ENCODE results near the gene ITPR1. TPM values are rescaled to one million over a fixed set of nuclear protein-coding genes. Genes with fewer than 3 reads are reported as not detected.

Gene ITPR1
- total RNA-seq, 1 experiment from 2014 or later, result 11.3 TPM

DNA sequence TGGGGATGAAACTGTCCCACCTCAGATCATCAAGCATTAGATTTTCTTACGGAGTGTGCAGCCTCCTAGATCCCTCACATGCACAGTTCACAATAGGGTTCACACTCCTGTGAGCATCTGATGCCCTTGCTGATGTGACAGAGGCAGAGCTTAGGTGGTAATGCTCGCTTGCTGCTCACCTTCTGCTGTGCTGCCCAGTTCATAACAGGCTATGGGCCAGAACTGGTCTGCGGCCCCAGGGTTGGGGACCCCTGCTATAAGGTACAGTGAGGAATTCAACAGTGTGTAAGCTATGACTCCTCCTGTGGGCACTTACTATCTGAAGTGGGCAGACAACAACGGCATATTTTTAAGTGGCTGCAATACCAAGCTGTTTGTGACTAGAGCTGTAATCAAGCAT lies 298.2 kb downstream of the ITPR1 start:
- Histone ChIP-seq H3K4me1 (replicated peaks; ENCODE audit: insufficient read depth) (peaks cover 7% of the 10 kb centered on the region; the same call in 1 of the 2 replicates), H3K4me2 (no peak overlapping the region), H2AFZ (no peak overlapping the region), H3K36me3 (ENCODE audit: low read depth) (no peaks in the 10 kb centered on the region), H4K20me1 (ENCODE audit: insufficient read depth) (no peaks in the 10 kb centered on the region), H3K27ac (no peak overlapping the region), H3F3A (ENCODE audit: insufficient read depth, low read depth) (no peaks in the 10 kb centered on the region), H3K9me3 (ENCODE audit: insufficient read depth, low read depth) (no peaks in the 10 kb centered on the region), H3K79me2 (ENCODE audit: low read depth) (no peaks in the 10 kb centered on the region), H3K4me3 (no peak overlapping the region), H3K9me2 (ENCODE audit: insufficient read depth) (0 out of 2 replicates have a peak, but pooled peaks cover 3% of the 10 kb centered on the region), H3K27me3 (ENCODE audit: insufficient read depth, low read depth) (no peaks in the 10 kb centered on the region)
- BruUV-seq (replicated peaks), result no TSS peak
- no peak for DNase-seq
- CTCF ChIA-PET, result no interaction called here
- intact Hi-C loops (cut with micrococcal nuclease; ENCODE audit: unreplicated experiment), result no loop called here
- POLR2A ChIA-PET (ENCODE audit: unreplicated experiment), result no interaction called here
- TF ChIP-seq, protein P1, sequence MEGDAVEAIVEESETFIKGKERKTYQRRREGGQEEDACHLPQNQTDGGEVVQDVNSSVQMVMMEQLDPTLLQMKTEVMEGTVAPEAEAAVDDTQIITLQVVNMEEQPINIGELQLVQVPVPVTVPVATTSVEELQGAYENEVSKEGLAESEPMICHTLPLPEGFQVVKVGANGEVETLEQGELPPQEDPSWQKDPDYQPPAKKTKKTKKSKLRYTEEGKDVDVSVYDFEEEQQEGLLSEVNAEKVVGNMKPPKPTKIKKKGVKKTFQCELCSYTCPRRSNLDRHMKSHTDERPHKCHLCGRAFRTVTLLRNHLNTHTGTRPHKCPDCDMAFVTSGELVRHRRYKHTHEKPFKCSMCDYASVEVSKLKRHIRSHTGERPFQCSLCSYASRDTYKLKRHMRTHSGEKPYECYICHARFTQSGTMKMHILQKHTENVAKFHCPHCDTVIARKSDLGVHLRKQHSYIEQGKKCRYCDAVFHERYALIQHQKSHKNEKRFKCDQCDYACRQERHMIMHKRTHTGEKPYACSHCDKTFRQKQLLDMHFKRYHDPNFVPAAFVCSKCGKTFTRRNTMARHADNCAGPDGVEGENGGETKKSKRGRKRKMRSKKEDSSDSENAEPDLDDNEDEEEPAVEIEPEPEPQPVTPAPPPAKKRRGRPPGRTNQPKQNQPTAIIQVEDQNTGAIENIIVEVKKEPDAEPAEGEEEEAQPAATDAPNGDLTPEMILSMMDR (conservative IDR thresholded peaks at IDR 0.05), result no peak
- TF ChIP-seq EZH2 (IDR thresholded peaks at IDR 0.05; ENCODE audit: low read depth), result no peak

DNA sequence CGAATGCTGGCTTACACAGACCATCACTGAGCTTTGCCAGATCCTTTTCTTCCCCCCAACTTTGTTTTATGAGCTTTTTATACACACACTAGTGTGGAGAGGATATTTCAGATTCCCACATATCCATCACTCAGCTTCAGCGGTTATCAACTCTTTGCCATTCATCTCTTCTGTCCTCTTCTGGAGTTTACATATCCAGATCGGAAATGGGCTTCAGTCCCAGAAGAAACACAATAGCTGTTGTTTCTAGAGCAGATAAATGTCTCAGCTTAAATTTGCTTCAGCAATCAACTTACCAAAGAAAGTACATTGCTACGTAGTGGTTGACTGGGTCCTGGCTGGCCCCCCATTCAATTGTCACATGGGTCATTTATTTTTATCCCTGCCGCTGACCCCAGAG lies 300.2 kb downstream of the ITPR1 start:
- no TSS peak for BruUV-seq (replicated peaks)
- POLR2A ChIA-PET (ENCODE audit: unreplicated experiment), result no interaction called here
- H3K27ac ChIP-seq, result no peak overlapping the region

DNA sequence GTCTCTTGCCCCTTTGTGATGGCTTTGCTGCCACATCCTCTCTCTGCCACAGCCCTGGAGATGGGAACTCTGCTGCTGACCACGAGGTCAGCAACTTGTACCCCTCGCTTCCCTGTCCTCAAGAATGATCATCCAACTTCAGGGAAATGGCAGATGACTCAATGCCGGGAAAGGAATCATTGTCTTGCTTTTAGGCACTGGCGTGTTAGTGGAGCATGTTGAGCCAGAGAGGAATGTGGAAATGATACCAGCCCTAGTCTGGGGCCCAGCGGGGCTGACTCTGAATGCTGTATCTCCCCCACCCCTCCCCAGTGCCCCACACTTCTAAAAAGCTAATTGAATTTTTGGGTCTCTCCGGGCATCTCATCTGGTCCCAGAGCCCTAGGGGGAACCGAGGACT lies 301.2 kb downstream of the ITPR1 start:
- no peak for DNase-seq
- H3K4me3 ChIP-seq, result no peak overlapping the region
- no peaks in the 10 kb centered on the region for H3K79me2 ChIP-seq (ENCODE audit: low read depth)
- no peaks in the 10 kb centered on the region for H3F3A ChIP-seq (ENCODE audit: insufficient read depth, low read depth)
- intact Hi-C loops (cut with micrococcal nuclease; ENCODE audit: unreplicated experiment), result no loop called here
- no peaks in the 10 kb centered on the region for H3K27me3 ChIP-seq (ENCODE audit: insufficient read depth, low read depth)
- H3K9me2 ChIP-seq (ENCODE audit: insufficient read depth), result 0 out of 2 replicates have a peak, but pooled peaks cover 3% of the 10 kb centered on the region
- TF ChIP-seq EZH2 (IDR thresholded peaks at IDR 0.05; ENCODE audit: low read depth), result no peak
- TF ChIP-seq, protein P1 (conservative IDR thresholded peaks at IDR 0.05), result no peak
- no peaks in the 10 kb centered on the region for H3K4me1 ChIP-seq (replicated peaks; ENCODE audit: insufficient read depth)
- H3K9me3 ChIP-seq (ENCODE audit: insufficient read depth, low read depth), result no peaks in the 10 kb centered on the region
- no peaks in the 10 kb centered on the region for H4K20me1 ChIP-seq (ENCODE audit: insufficient read depth)
- H3K27ac ChIP-seq, result no peak overlapping the region
- no TSS peak for BruUV-seq (replicated peaks)
- H2AFZ ChIP-seq, result no peak overlapping the region
- H3K36me3 ChIP-seq (ENCODE audit: low read depth), result no peaks in the 10 kb centered on the region
- ChIA-PET POLR2A (ENCODE audit: unreplicated experiment) (no interaction called here), CTCF (no interaction called here)
- H3K4me2 ChIP-seq, result no peak overlapping the region

More for the DNA sequence above, 300.2 kb downstream of the ITPR1 start:
- no peaks in the 10 kb centered on the region for H4K20me1 ChIP-seq (ENCODE audit: insufficient read depth)
- no peak for DNase-seq
- intact Hi-C loops (cut with micrococcal nuclease; ENCODE audit: unreplicated experiment), result no loop called here
- no peaks in the 10 kb centered on the region for H3K9me3 ChIP-seq (ENCODE audit: insufficient read depth, low read depth)
- CTCF ChIA-PET, result no interaction called here
- H3K4me1 ChIP-seq (replicated peaks; ENCODE audit: insufficient read depth), result no peaks in the 10 kb centered on the region
- no peaks in the 10 kb centered on the region for H3K27me3 ChIP-seq (ENCODE audit: insufficient read depth, low read depth)
- H3F3A ChIP-seq (ENCODE audit: insufficient read depth, low read depth), result no peaks in the 10 kb centered on the region
- H3K36me3 ChIP-seq (ENCODE audit: low read depth), result no peaks in the 10 kb centered on the region
- no peak overlapping the region for H2AFZ ChIP-seq
- 0 out of 2 replicates have a peak, but pooled peaks cover 3% of the 10 kb centered on the region for H3K9me2 ChIP-seq (ENCODE audit: insufficient read depth)
- TF ChIP-seq, protein P1 (conservative IDR thresholded peaks at IDR 0.05), result no peak
- TF ChIP-seq EZH2 (IDR thresholded peaks at IDR 0.05; ENCODE audit: low read depth), result no peak
- H3K79me2 ChIP-seq (ENCODE audit: low read depth), result no peaks in the 10 kb centered on the region
- no peak overlapping the region for H3K4me2 ChIP-seq
- H3K4me3 ChIP-seq, result no peak overlapping the region

All from PC-9 (cell line).